H9 (cell line): ENCODE results near the gene CBLB. TPM values are rescaled to one million over a fixed set of nuclear protein-coding genes. Genes with fewer than 3 reads are reported as not detected.

ENCODE experiments used
- DNase-seq: peaks from one replicate; pipeline ENCODE4 v3.0.0-alpha.2; 2017
- H2AFZ ChIP-seq: one replicate; pipeline ENCODE4 v1.6.1; 2013; ENCODE audit warnings: mild to moderate bottlenecking, low read length, control low read depth, moderate library complexity
- H2AK5ac ChIP-seq: 2 replicates; pipeline ENCODE4 v1.6.1; 2013; ENCODE audit warnings: low read length, control low read depth, mixed read lengths; ENCODE audit not compliant: insufficient read length
- H2BK120ac ChIP-seq: one replicate; pipeline ENCODE4 v1.6.1; 2013; ENCODE audit warnings: low read depth, mild to moderate bottlenecking, low read length, control low read depth, inconsistent platforms; ENCODE audit not compliant: poor library complexity, severe bottlenecking
- H2BK12ac ChIP-seq: 2 replicates; pipeline ENCODE4 v1.6.1; 2013; ENCODE audit warnings: low read length, control low read depth, mixed read lengths, low read depth; ENCODE audit not compliant: insufficient read length
- H2BK15ac ChIP-seq: 2 replicates; pipeline ENCODE4 v1.6.1; 2013; ENCODE audit warnings: low read depth, low read length, control low read depth
- H2BK20ac ChIP-seq: one replicate; pipeline ENCODE4 v1.6.1; 2013; ENCODE audit warnings: low read depth, mild to moderate bottlenecking, low read length, control low read depth, inconsistent platforms; ENCODE audit not compliant: poor library complexity, severe bottlenecking
- H2BK5ac ChIP-seq: 2 replicates; pipeline ENCODE4 v1.6.1; 2013; ENCODE audit warnings: low read length, control low read depth, mixed read lengths; ENCODE audit not compliant: insufficient read length
- H3K14ac ChIP-seq: 2 replicates; pipeline ENCODE4 v1.6.1; 2013; ENCODE audit warnings: low read length, control low read depth; ENCODE audit not compliant: insufficient read depth
- H3K18ac ChIP-seq: 2 replicates; pipeline ENCODE4 v1.6.1; 2013; ENCODE audit warnings: low read depth, mild to moderate bottlenecking, mixed read lengths, low read length, control low read depth; ENCODE audit not compliant: insufficient read length
- H3K23ac ChIP-seq: 2 replicates; pipeline ENCODE4 v1.6.1; 2013; ENCODE audit warnings: low read length, control low read depth, mixed read lengths, low read depth; ENCODE audit not compliant: insufficient read length
- H3K23me2 ChIP-seq: 2 replicates; pipeline ENCODE4 v1.6.1; 2013; ENCODE audit warnings: low read depth, mild to moderate bottlenecking, mixed read lengths, low read length, control low read depth; ENCODE audit not compliant: insufficient read length, poor library complexity, severe bottlenecking
- H3K27ac ChIP-seq: 2 replicates; pipeline ENCODE4 v1.5.1; 2013; ENCODE audit warnings: low read length, control low read depth, mixed read lengths, low read depth; ENCODE audit not compliant: insufficient read length
- H3K27me3 ChIP-seq: 2 replicates; pipeline ENCODE4 v1.6.1; 2013; ENCODE audit warnings: low read length, control low read depth, inconsistent platforms; ENCODE audit not compliant: insufficient read depth
- H3K4ac ChIP-seq: 2 replicates; pipeline ENCODE4 v1.6.1; 2013; ENCODE audit warnings: low read depth, mild to moderate bottlenecking, control low read depth, inconsistent platforms, low read length, moderate library complexity
- H3K4me1 ChIP-seq: 2 replicates; pipeline ENCODE4 v1.6.1; 2013; ENCODE audit warnings: low read length, control low read depth, inconsistent platforms; ENCODE audit not compliant: insufficient read depth
- H3K4me2 ChIP-seq: 2 replicates; pipeline ENCODE4 v1.6.1; 2013; ENCODE audit warnings: low read length, control low read depth, mixed read lengths; ENCODE audit not compliant: insufficient read length, insufficient read depth
- H3K56ac ChIP-seq: 2 replicates; pipeline ENCODE4 v1.6.1; 2013; ENCODE audit warnings: low read depth, mild to moderate bottlenecking, mixed read lengths, low read length, control low read depth; ENCODE audit not compliant: insufficient read length
- H3K79me1 ChIP-seq: 2 replicates; pipeline ENCODE4 v1.6.1; 2013; ENCODE audit warnings: low read depth, mild to moderate bottlenecking, moderate library complexity, low read length, control low read depth, inconsistent platforms; ENCODE audit not compliant: insufficient read depth, poor library complexity, severe bottlenecking
- H3K79me2 ChIP-seq: 2 replicates; pipeline ENCODE4 v1.6.1; 2013; ENCODE audit warnings: low read length, control low read depth, inconsistent platforms; ENCODE audit not compliant: insufficient read depth
- H3K9ac ChIP-seq: 2 replicates; pipeline ENCODE4 v1.6.1; 2013; ENCODE audit warnings: low read length, control low read depth, mixed read lengths; ENCODE audit not compliant: insufficient read length; ENCODE audit errors: extremely low read depth
- H3K9me3 ChIP-seq: one replicate; pipeline ENCODE4 v1.6.1; 2013; ENCODE audit warnings: low read depth, low read length, inconsistent platforms; ENCODE audit not compliant: control insufficient read depth
- H3T11ph ChIP-seq: one replicate; pipeline ENCODE4 v1.6.1; 2013; ENCODE audit warnings: mild to moderate bottlenecking, low read length, control low read depth, inconsistent platforms
- H4K20me1 ChIP-seq: one replicate; pipeline ENCODE4 v1.6.1; 2013; ENCODE audit not compliant: control insufficient read depth, insufficient read length, insufficient read depth
- H4K5ac ChIP-seq: 2 replicates; pipeline ENCODE4 v1.6.1; 2013; ENCODE audit warnings: low read depth, mild to moderate bottlenecking, mixed read lengths, low read length, control low read depth; ENCODE audit not compliant: insufficient read length
- H4K8ac ChIP-seq: replicated peaks from 2 replicates; pipeline ENCODE4 v1.6.1; 2013; ENCODE audit warnings: low read length, control low read depth, mixed read lengths, low read depth; ENCODE audit not compliant: insufficient read length
- H4K91ac ChIP-seq: 2 replicates; pipeline ENCODE4 v1.6.1; 2013; ENCODE audit warnings: low read depth, mild to moderate bottlenecking, moderate library complexity, mixed read lengths, low read length, control low read depth; ENCODE audit not compliant: insufficient read length
- H3K27ac Mint-ChIP-seq, 3 experiments: 2 replicates in 2 of 3; 3 replicates in 1 of 3; pipeline ENCODE4 v1.8.0; 2020 to 2021; ENCODE audit warnings: mixed read lengths in 3 of 3, mild to moderate bottlenecking in 1 of 3, moderate library complexity in 1 of 3
- H3K27me3 Mint-ChIP-seq: 2 replicates; pipeline ENCODE4 v1.8.0; 2021; ENCODE audit warnings: low read depth, mild to moderate bottlenecking, moderate library complexity, mixed read lengths
- H3K36me3 Mint-ChIP-seq, 3 experiments: 2 replicates in 2 of 3; 3 replicates in 1 of 3; pipeline ENCODE4 v1.8.0; 2020 to 2021; ENCODE audit warnings: low read depth in 3 of 3, mixed read lengths in 3 of 3; ENCODE audit not compliant: insufficient read depth in 1 of 3
- H3K4me1 Mint-ChIP-seq, 2 experiments: 2 replicates each; pipeline ENCODE4 v1.8.0; 2020; ENCODE audit warnings: mixed read lengths in 2 of 2
- H3K4me3 Mint-ChIP-seq, 2 experiments: 2 replicates in 1 of 2; 3 replicates in 1 of 2; pipeline ENCODE4 v1.8.0; 2020 to 2021; ENCODE audit warnings: mild to moderate bottlenecking in 2 of 2, mixed read lengths in 2 of 2, moderate library complexity in 1 of 2
- H3K9me3 Mint-ChIP-seq, 2 experiments: 2 replicates in 1 of 2; 3 replicates in 1 of 2; pipeline ENCODE4 v1.8.0; 2020; ENCODE audit warnings: mild to moderate bottlenecking in 2 of 2, mixed read lengths in 2 of 2, moderate library complexity in 1 of 2
- WGBS: extraction: QIAGEN DNeasy Blood & Tissue Kit; methylation state at CpG from one replicate; pipeline ENCODE4 v1.1.7; 2013; ENCODE audit warnings: missing lambda C conversion rate, low lambda C conversion rate, mixed read lengths; ENCODE audit not compliant: insufficient read length; ENCODE audit errors: extremely low coverage; 5-methylcytosine and 5-hydroxymethylcytosine counted together
- total RNA-seq: library from RNA; stranded (reverse); gene quantifications from 2 replicates; pipeline ENCODE4 v1.2.1, GENCODE V29; 2021
- TF ChIP-seq, protein P1 (sequence below): fragments of 200-600 bp; sonication (generic); conservative IDR thresholded peaks from 3 replicates; pipeline ENCODE4 v1.8.0; 2021; ENCODE audit warnings: antibody characterized with exemption, mild to moderate bottlenecking

The CBLB gene
- total RNA-seq, 1 experiment from 2014 or later = 25.7 TPM

DNA sequence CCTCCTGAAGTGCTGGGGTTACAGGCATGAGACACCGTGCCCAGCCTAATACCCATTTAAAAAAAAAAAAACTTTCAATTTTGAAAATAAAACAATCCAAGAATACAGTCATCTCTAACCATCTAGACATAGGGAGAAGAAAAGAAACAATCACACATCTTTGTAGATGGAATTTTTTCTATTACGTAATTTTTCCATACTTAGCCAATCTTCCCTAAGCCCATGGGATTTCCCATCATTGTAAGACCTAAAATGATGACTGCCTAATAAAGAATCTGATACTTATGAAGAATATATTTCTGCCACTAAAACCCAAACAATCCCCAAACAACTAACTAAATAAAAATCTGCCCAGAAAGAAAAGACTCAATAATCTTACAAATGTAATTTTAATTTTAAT is 88.7 kb downstream of the CBLB start:
- H2BK120ac ChIP-seq = no peak overlapping the region
- no peak overlapping the region for H3K56ac ChIP-seq
- H2BK5ac ChIP-seq = no peak overlapping the region
- H3K4me2 ChIP-seq = no peak overlapping the region
- H2BK15ac ChIP-seq = no peak overlapping the region
- H3K14ac ChIP-seq = no peak overlapping the region
- H3K79me2 ChIP-seq = no peaks in the 10 kb centered on the region; the same call in 1 of the 2 replicates
- H3K79me1 ChIP-seq = no peaks in the 10 kb centered on the region
- H2AK5ac ChIP-seq = no peak overlapping the region
- no CpG with 5 or more reads among the region's 2 CpGs for WGBS
- DNase-seq = no peak
- H3K4me1 ChIP-seq = no peaks in the 10 kb centered on the region
- no peaks in the 10 kb centered on the region for H3K9me3 ChIP-seq
- H3K23ac ChIP-seq = no peak overlapping the region
- no peak overlapping the region for H3K27ac ChIP-seq
- no peak overlapping the region for H3T11ph ChIP-seq
- H2BK20ac ChIP-seq = no peak overlapping the region
- no peak overlapping the region for H4K91ac ChIP-seq
- no peaks in the 10 kb centered on the region for H3K27me3 Mint-ChIP-seq
- no peak overlapping the region for H4K8ac ChIP-seq
- H3K18ac ChIP-seq = no peak overlapping the region
- no peak overlapping the region for H3K9ac ChIP-seq
- peaks cover 3% of the 10 kb centered on the region in 2 experiments; a peak in 1 of 4 replicates for H3K4me1 Mint-ChIP-seq
- no peak overlapping the region for H3K4me3 Mint-ChIP-seq
- TF ChIP-seq, protein P1, sequence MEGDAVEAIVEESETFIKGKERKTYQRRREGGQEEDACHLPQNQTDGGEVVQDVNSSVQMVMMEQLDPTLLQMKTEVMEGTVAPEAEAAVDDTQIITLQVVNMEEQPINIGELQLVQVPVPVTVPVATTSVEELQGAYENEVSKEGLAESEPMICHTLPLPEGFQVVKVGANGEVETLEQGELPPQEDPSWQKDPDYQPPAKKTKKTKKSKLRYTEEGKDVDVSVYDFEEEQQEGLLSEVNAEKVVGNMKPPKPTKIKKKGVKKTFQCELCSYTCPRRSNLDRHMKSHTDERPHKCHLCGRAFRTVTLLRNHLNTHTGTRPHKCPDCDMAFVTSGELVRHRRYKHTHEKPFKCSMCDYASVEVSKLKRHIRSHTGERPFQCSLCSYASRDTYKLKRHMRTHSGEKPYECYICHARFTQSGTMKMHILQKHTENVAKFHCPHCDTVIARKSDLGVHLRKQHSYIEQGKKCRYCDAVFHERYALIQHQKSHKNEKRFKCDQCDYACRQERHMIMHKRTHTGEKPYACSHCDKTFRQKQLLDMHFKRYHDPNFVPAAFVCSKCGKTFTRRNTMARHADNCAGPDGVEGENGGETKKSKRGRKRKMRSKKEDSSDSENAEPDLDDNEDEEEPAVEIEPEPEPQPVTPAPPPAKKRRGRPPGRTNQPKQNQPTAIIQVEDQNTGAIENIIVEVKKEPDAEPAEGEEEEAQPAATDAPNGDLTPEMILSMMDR = no peak
- no peaks in the 10 kb centered on the region for H3K36me3 Mint-ChIP-seq
- no peak overlapping the region for H2AFZ ChIP-seq
- H3K27me3 ChIP-seq = no peaks in the 10 kb centered on the region
- no peak overlapping the region for H4K5ac ChIP-seq
- no peak overlapping the region for H3K4ac ChIP-seq
- H3K9me3 Mint-ChIP-seq = no peaks in the 10 kb centered on the region
- no peaks in the 10 kb centered on the region for H3K23me2 ChIP-seq
- no peaks in the 10 kb centered on the region for H4K20me1 ChIP-seq
- no peak overlapping the region for H3K27ac Mint-ChIP-seq
- H2BK12ac ChIP-seq = no peak overlapping the region
